GM21786 (cell line): Measurements from ENCODE around the gene SPRED3.
"Not testable (repeated sequence)": the region's sequence is repeated elsewhere in the genome, so short reads cannot be mapped to it uniquely, and the experiment has no call there.

ENCODE experiments used
- ATAC-seq: cut with Tn5 transposase; IDR thresholded peaks from one replicate; pipeline ENCODE4 v1.9.1; 2021; ENCODE audit not compliant: unreplicated experiment

Gene SPRED3

DNA sequence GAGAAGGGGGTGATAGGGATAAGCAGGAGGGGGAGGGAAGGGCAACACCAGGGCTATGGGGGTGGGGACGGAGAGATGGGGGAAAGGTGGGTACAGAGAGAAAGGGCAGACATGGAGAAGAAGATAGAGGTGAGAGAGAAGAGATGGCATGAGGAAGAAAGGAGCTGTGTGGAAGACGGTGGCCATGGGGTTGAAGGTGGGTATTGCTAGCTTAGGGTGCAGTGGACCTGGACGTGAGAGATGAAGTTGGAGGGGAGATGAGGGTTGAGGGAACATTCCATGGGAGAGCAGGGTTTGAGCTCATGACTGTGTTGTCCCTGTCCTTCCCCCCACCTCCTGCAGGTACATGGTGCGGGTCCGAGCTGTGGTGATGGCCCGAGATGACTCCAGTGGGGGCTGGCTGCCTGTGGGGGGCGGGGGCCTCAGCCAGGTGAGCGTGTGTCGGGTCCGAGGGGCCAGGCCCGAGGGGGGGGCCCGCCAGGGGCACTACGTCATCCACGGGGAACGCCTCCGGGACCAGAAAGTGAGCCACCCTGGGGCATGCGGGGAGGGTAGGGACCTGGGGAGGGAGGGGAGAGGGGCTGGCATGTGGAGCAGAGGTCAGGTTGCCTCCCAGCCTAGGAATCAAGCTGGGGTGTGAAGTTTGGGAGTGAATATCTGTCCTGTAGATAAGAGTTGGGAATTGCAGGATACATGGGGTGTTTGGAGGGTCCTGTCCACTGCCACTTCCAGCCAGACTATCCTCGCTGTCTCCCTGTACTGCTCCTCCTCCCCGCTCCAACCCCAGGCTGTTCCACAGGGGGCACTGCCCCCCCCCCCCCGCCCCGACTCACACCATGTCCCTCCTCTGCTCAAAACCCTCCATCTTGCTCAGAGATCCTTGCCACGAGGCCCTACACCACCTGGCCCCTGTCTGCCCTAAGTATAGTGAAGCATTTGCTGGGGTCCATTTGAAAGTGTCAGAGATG is 1.7 kb downstream of the SPRED3 start:
- no peak for ATAC-seq

DNA sequence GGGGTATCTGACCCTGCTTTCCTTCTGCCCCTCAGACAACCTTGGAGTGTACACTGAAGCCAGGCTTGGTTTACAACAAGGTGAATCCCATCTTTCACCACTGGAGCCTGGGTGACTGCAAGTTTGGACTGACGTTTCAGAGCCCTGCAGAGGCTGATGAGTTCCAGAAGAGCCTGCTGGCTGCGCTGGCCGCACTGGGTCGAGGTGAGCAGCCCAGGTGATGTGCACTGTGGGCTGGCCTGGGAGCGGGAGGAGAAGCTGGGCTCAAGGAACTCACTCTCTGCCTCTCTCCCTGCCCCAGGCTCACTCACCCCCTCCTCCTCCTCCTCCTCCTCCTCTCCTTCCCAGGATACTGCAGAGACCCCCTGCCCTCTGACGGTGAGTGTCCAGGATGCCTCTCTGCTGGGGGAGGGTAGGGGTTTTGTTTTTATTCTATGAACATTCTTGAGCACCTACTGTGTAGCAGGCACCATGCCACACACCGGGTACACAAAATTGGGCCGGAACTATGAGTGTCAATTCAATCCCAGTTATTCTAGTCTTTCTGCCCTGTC is 3.5 kb downstream of the SPRED3 start:
- ATAC-seq = no peak

DNA sequence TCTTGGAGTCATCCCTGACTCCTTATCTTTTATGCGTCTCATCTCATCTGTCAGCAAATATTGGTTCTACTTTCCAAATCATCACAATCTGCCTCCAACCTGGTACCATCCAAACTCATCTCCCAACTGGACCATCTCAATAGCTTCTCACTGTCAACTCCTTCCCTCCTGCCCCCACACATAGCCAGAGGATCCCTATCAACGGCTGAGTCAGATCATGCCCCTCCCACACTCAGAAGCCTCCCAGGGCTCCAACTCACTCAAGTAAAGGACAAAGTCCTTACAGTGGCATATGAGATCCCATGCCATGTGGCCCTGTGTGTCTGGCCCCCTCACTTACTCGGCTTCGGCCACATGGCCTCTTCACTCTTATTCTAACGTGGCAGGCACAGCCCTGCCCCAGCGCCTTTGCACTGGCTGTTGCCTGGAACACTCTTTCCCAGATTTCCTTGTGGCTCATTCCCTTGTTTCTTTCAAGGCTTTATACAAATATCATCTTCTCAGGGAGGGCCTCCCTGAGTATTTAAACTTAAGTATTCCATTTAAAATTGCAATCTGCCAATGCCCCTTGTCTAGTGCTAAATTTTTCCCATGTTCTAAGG is 4.3 kb downstream of the SPRED3 start:
- ATAC-seq = no peak

DNA sequence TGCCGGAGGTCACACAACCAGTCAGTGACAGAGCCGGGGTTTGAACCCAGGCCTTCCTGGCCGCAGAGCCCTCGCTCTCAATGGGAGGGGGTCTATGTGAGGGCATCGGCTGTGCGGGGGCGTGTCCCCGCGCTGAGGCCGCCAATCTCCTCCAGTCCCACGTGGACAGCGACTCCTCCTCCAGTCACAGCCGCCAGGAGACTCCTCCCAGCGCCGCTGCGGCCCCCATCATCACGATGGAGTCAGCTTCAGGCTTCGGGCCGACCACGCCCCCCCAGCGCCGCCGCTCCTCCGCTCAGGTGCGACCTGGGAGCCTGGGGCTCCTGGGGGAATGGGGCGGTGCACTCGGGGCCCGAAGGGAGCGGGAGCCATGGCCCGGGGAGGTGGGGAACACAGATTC is 6.0 kb downstream of the SPRED3 start:
- ATAC-seq = no peak

DNA sequence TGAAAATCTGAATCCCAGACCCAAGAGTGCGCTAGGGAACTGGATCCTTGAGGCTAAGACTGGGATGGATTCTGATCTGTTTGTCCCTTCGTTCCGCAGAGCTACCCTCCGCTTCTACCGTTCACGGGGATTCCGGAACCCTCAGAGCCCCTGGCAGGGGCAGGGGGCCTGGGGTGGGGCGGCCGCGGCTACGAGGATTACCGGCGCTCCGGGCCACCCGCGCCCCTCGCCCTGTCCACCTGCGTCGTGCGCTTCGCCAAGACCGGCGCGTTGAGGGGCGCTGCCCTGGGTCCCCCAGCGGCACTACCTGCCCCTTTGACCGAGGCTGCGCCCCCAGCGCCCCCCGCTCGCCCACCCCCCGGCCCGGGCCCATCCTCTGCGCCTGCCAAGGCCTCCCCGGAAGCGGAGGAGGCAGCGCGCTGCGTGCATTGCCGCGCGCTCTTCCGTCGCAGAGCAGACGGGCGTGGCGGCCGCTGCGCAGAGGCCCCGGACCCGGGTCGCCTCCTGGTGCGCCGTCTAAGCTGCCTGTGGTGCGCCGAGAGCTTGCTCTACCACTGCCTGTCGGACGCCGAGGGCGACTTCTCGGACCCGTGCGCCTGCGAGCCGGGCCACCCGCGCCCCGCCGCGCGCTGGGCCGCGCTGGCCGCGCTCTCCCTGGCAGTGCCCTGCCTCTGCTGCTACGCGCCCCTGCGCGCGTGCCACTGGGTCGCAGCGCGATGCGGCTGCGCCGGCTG is 7.1 kb downstream of the SPRED3 start:
- ATAC-seq = no peak

DNA sequence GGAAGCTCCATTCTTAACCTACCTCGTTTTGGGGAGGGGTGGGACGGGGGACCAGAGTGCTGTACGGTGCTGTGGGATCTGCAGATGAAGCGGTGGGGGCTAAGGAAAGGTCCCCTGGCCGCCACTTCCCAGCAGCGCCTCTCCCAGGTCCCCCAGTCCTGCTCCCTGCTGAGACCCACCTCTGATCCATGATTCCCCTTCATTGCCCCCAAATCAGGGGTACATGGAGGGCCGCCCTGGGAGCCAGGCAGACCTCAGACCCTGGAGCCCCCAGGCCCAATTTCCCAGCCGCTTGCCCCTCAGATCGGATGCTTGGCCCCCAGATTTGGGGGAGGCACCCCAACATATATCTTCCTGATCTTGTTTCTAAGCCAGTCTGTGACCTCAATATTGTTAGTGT is 10.6 kb downstream of the SPRED3 start:
- no peak for ATAC-seq

DNA sequence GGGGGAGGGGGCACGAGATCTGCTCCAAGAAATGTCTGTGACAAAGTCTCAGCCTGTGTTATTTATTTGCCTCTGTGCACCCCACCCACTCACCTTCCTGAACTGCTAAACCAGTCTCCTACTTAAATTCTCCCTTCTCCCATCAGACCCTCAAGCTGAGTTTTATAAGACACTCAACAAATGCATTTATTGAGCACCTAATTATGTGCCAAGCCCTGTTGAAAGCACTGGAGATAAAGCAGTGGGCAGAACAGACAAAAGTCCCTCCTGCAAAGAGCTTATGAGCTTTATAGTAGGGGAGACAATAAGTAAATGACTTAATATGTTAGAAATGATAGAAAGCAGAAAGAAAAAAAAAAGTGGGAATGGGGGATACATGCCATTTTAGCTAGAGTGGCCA is 11.0 kb downstream of the SPRED3 start:
- ATAC-seq = no peak

DNA sequence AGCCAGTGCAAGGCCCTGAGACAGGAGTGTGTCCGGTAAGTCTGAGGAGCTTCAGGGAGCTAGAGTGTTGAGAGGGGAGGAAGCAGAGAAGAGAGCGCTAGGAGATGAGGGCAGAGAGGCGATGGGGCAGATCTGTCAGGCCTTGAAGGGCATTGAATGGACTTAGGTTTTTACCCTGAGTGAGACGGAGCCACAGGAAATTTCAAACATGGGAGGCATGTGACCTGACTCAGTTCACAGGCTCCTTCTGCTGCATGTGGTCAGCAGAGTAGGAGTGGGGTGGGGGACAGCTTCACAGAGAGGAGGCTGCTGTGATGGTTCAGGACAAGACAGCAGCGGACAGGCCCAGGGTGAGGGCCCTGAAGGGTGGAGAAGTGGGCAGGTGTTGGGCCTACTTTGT is 11.9 kb downstream of the SPRED3 start:
- no peak for ATAC-seq

DNA sequence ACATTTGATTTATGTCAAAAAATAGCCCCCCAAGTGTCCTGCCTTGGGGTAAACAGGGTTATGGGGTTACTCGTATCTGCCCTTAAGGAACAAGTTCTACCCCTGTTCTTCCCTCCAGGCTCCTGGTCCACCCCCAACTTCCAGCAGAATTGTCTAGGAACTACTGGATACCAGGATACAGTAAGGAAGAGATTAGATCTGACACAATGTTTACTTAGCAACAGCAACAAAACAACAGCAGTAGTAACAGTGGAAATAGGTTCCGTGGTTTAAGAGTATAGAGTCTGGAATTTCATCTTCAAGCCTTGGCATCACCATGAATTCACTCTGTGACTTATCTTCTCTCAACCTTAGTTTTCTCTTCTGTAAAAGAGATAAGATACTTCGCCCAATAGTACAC is 12.7 kb downstream of the SPRED3 start:
- ATAC-seq = no peak

DNA sequence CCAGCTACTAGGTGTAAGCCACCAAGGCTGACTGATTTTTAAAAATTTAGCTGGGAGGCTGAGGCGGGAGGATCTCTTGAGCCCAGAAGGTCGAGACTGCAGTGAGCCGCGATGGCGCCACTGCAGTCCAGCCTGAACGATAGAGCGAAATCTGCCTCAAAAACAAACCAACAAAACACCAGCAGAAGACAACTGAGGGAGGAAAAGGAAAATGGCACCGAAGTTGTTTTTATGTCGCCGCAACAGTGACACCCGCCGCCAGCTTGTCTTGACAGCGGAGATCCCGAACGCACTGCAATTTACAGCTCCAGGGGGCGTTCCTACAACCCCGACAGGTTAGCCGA is 14.1 kb downstream of the SPRED3 start:
- no peak for ATAC-seq

DNA sequence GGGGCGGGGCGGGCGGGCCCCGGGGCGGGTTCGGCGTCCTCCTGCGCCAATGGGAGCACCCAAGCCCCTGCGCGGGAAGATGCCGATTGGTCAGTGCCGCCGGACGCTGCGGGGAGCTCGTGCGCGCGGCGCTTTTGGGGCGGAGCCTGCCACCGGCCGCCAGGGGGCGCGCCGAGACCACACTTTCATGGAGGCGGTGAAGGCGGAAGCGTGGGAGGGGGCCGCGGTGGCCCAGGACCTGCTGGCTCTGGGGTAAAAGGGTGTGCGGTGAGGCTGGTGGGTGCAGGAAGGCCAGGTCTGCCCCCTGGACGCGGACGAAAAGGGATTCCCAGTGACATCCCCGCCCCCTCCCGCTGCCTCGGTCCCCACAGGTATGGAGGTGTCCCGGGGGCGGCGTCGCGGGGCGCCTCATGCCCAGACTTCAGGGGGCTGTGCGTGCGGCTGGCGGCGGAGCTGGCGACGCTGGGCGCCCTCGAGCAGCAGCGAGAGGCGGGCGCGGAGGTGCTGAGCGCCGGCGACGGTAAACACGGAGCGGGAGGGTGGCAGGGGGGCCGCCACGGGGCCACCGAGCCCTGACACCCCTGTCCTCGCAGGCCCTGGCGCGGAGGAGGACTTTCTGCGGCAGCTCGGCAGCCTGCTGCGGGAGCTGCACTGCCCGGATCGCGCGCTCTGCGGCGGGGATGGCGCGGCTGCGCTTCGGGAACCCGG is 14.6 kb downstream of the SPRED3 start, which contains the start of gene FAM98C:
TSS of gene FAM98C (plus strand) at position 127 of the 708 bp plus-strand sequence. CDS start at position 188, 61 bp downstream.
- peak; percentile 85 for ATAC-seq

DNA sequence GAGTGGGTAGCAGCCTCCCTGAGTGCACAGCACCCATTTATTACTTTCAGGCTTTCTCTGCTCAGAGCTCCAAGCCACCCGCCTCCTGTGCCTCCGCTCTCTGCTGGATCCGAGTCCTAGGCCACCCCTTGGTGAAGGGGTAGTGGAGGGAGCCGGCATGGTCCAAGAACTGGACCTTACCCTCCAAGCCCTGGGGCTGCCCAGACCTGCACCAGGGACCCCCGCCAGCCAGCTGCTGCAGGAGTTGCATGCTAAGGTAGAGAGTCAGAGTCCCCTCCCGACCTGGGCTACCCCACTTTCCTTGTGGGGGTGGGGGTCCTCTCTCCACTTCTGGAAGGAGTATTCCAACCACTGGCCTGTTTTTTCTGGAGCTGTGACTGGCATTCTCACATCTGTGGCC is 16.4 kb downstream of the SPRED3 start:
- no peak for ATAC-seq

DNA sequence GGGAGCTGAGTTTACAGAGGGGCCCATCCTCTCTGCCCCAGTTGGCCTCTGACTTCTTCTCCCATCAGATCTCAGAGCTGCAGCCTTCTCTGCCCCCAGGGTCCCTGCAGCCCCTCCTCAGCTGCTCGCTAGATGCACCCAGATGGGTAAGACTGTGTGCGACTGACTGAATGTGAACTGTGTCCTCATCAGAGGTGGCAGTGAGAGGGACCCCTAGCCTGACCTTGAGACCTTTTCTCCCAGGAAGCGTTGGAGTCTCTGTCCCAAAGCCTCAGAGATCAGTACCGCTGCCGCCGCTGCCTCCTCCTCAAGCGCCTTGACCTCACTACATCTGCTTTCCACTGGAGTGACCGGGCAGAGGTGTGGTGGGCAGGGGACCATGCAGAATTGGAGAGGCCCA is 16.8 kb downstream of the SPRED3 start:
- ATAC-seq = no peak

DNA sequence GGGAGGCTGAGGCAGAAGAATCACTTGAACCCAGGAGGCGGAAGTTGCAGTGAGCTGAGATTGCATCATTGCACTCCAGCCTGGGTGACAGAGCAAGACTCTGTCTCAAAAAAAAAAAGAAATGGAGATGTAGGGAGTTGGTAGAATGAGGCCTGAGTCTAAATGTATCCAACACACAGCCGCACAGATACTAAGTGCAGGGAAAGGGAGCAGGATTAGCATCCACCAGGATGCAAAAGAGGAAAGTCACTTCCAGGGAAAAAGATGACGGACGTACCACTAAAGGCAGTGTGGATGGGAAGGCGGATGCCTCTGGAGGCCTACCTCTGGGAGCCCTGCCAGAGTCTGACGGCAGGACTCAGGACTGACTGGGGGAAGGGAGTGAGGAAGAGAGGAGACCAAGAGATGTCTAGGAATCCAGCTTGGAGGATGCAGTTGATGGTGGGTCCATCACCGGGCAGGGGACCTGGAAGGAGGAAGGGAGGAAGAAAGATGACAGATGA is 21.2 kb downstream of the SPRED3 start:
- no peak for ATAC-seq

DNA sequence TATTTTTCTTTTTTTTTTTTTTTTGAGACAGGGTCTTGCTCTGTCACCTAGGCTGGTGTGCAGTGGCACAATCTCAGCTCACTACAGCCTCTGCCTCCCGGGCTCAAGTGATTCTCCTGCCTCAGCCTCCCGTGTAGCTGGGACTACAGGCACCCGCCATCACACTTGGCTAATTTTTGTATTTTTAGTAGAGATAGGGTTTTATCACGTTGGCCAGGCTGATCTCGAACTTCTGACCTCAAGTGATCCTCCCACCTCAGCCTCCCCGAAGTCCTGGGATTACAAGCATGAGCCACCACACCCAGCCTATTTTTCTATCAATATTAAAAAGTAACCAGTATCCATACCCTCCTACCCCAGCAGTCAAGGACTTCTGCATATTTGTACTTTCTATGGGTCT is 21.9 kb downstream of the SPRED3 start:
- ATAC-seq = not testable (repeated sequence)

DNA sequence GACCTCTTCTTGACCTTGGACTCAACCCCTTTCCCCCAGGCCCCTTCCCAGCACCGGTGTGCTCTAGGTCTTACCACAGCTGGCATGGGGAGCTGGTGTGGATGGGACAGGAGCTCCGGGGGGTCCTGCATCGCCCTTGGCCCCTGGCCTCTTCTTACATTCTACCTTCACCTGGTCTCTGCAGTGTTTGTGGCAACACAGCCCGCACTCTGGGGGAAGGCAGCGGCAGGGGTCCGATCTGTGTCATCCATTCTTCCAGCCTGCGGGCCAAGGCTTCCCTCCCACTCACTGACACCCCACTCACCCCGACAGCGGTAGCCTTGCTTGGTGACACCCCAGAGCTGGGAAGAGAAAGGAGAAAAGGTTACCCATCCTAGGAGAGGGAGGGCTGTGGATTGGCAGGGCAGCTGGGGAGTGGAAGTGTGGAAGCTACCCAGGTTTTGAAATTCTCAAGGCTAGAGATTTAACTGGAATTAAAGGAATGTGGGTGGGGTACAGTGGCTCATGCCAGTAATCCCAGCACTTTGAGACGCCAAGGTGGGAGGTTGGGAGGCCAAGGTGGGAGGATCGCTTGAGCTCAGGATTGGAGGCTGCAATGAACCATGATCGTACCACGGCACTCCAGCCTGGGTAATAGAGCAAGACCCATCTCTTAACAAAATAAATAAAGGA is 22.7 kb downstream of the SPRED3 start:
- ATAC-seq = no peak

DNA sequence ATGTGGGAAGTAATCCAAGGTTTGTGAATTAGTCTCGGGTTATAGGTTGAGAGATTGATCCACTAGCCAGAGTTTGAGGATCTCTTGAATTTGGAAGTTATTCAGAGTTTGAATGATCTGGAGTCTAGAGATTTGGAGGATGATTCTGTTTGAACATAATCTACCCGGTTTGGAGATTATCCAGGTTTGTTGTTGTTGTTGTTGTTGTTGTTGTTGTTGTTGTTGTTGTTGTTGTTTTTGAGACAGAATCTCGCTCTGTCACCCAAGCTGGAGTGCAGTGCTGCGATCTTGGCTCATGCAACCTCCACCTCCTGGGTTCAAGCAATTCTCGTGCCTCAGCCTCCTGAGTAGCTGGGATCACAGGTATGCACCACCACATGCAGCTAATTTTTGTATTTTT is 23.4 kb downstream of the SPRED3 start:
- ATAC-seq = not testable (repeated sequence)

DNA sequence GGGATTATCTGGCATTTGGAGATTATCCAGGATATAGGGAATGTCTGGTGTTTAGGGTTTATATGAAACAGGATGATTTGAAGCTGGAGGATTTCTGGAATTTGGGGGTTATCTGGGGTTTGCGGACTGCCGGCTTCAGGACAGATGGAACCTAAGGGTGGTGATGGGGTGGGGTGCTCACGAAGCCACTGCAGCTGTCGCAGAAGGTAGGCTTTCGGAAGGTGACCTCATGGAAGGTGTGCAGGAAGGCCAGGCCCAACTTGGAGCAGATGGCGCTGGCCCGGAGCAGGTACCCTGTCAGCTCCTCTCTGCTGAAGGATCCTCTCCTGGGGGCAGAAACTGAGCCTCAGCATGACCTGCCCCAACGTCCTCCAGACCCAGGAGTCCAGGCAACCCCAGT is 24.0 kb downstream of the SPRED3 start:
- ATAC-seq = no peak

DNA sequence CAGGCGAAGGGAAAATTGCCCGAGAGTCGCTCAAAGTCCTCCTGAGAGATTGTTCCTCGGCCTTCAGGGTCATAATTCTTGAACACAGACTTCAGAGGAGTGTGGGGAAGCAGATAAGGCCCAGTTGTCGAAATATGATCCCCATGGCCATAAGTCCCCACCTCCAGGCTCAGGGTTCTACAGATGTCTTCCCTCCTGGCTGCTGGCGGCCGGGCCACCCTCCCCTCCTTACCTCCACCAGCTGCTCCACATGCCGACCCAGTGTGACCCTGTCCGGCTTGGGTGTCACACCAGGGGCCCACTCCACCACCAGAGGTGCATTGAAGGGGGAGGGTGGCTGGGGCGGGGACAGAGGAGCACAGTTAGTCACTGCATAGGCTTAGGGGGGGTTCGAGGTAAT is 24.5 kb downstream of the SPRED3 start:
- no peak for ATAC-seq

DNA sequence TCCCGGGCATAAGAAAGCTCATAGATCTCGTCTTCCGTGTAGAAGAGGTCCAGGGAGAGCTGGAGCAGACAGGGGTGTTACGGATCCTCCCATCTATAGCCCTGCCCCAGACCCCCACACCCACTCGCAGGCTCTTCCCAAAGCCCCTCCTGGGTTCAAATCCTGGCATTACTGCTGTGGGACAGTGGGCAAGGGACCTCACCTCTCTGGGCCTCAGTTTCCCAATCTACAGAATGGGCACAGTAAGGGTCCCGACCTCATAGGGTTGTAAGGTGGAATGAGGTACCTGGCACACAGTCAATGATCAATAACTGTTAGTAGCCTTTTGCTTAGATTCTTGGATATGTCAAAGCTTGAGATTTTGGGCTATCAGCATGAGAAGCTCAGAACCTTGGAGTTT is 24.9 kb downstream of the SPRED3 start:
- no peak for ATAC-seq
